ENCODE measurements around the gene DLGAP1. TPM values are rescaled to one million over a fixed set of nuclear protein-coding genes. Genes with fewer than 3 reads are reported as not detected.

DLGAP1 gene
- total and polyA plus RNA-seq, 2 of the 8 experiments (the other 6 are each of a cell fraction or from before 2014, with no cell fraction given) = 11.8 to 16.9 TPM

GRCh38 chr18:4433717-4434116 lies 21.4 kb downstream of the DLGAP1 start:
- peaks cover 2 to 3% of the 10 kb centered on the region in 2 experiments for H4K20me1 ChIP-seq (replicated peaks in 1 of 2; ENCODE audit: control insufficient read depth in 1 of 2, insufficient read depth in 2 of 2, low read length in 2 of 2)
- H3K36me3 ChIP-seq (ENCODE audit: control insufficient read depth in 2 of 4, insufficient read depth in 4 of 4, low read length in 3 of 4) = peaks cover 0 to 7% (median 0%) of the 10 kb centered on the region in 4 experiments; a peak in 3 of 8 replicates
- DNase-seq (ENCODE audit: low read depth in 1 of 2, low spot score in 2 of 2) = no peak
- no peak overlapping the region for H3K56ac ChIP-seq (replicated peaks; ENCODE audit: insufficient read length, low read depth, low read length)
- H3K27ac ChIP-seq (ENCODE audit: low read depth, low read length) = no peak overlapping the region
- no peaks in the 10 kb centered on the region for H3K23me2 ChIP-seq (ENCODE audit: low read depth, low read length)
- H3K9ac ChIP-seq (replicated peaks in 1 of 4; ENCODE audit: extremely low read depth in 1 of 4, low read depth in 3 of 4, low read length in 3 of 4) = no peak overlapping the region
- no peak overlapping the region for H3K14ac ChIP-seq (ENCODE audit: insufficient read length)
- H2AK5ac ChIP-seq (ENCODE audit: low read depth, low read length) = no peak overlapping the region
- no peak overlapping the region for H3K4ac ChIP-seq (replicated peaks; ENCODE audit: insufficient read length, low read depth, low read length)
- no peaks in the 10 kb centered on the region; a peak in 1 of 4 replicates for H3K9me3 ChIP-seq (ENCODE audit: insufficient read depth in 2 of 2, low read depth in 1 of 2, low read length in 1 of 2)
- TF ChIP-seq TEAD4 (IDR thresholded peaks at IDR 0.05; ENCODE audit: low read depth, low read length) (peak; percentile 68; the same call in 1 of the 2 replicates), TBP (IDR thresholded peaks at IDR 0.05; ENCODE audit: low read depth, low read length) (no peak)
- peaks cover 0 to 6% (median 3%) of the 10 kb centered on the region in 4 experiments; a peak in 1 of 7 replicates for H3K4me1 ChIP-seq (replicated peaks in 1 of 4; ENCODE audit: control insufficient read depth in 3 of 4, insufficient read depth in 4 of 4, low read length in 3 of 4)
- H2BK15ac ChIP-seq (ENCODE audit: low read length) = no peak overlapping the region
- no peak overlapping the region for H3K23ac ChIP-seq (ENCODE audit: insufficient read length)
- no peak overlapping the region for H3K4me3 ChIP-seq (ENCODE audit: extremely low read depth in 1 of 4, insufficient read depth in 2 of 4, low read depth in 3 of 4, low read length in 4 of 4)
- H4K8ac ChIP-seq (ENCODE audit: extremely low read depth, insufficient read depth, low read length) = no peak overlapping the region
- no peak for FAIRE-seq
- no peak overlapping the region for H2BK12ac ChIP-seq (ENCODE audit: low read depth, low read length)
- POLR2A ChIA-PET (ENCODE audit: partially characterized antibody) = interaction anchor here (1.0 kb wide), 1 partner anchor 15 kb away, joined by 3 read pairs; no protein-coding TSS in a partner anchor
- H3K4me2 ChIP-seq (ENCODE audit: insufficient read depth in 1 of 2, low read depth in 2 of 2, low read length in 2 of 2) = no peak overlapping the region
- H2AFZ ChIP-seq (ENCODE audit: low read length) = no peak overlapping the region
- H2BK120ac ChIP-seq (replicated peaks; ENCODE audit: low read depth, low read length) = no peak overlapping the region
- no peak overlapping the region for H3K18ac ChIP-seq (ENCODE audit: extremely low read depth, low read length)
- CTCF ChIA-PET (ENCODE audit: partially characterized antibody) = interaction anchor here (0.8 kb wide), 1 partner anchor 251 kb away, joined by 3 read pairs; no protein-coding TSS in a partner anchor
- no peak overlapping the region for H4K5ac ChIP-seq (ENCODE audit: insufficient read length, low read depth, low read length)
- no peaks in the 10 kb centered on the region for H3K79me1 ChIP-seq (ENCODE audit: low read depth, low read length)
- no peaks in the 10 kb centered on the region for H3K27me3 ChIP-seq (replicated peaks in 1 of 4; ENCODE audit: control insufficient read depth in 3 of 4, extremely low read depth in 1 of 4, insufficient read depth in 3 of 4, low read length in 3 of 4)
- no peak overlapping the region for H2BK20ac ChIP-seq (ENCODE audit: low read length)
- H3K79me2 ChIP-seq (ENCODE audit: control insufficient read depth in 1 of 2, insufficient read depth in 2 of 2, low read length in 2 of 2) = peaks cover 0 to 53% of the 10 kb centered on the region in 2 experiments; a peak in 2 of 4 replicates
- H4K91ac ChIP-seq (replicated peaks; ENCODE audit: insufficient read length, low read length) = no peak overlapping the region
- whole genome bisulfite sequencing, 2 experiments (ENCODE audit: extremely low coverage in 1 of 2, insufficient coverage in 1 of 2, insufficient read length in 1 of 2, insufficient replicate concordance in 2 of 2, low coverage in 1 of 2, low lambda C conversion rate in 2 of 2, missing lambda C conversion rate in 1 of 2) = 95% methylated on average over 1 of the region's 1 CpG; no CpG with 5 or more reads in 1 of the 2 experiments
- H2BK5ac ChIP-seq (ENCODE audit: low read depth, low read length) = no peak overlapping the region
